GM21390 (cell line): Measurements from ENCODE around the gene PPT2.
"Not testable (repeated sequence)": the region's sequence is repeated elsewhere in the genome, so short reads cannot be mapped to it uniquely, and the experiment has no call there.

Experiments used
- ATAC-seq: cut with Tn5 transposase; IDR thresholded peaks from one replicate; pipeline ENCODE4 v1.9.1; 2021; ENCODE audit not compliant: unreplicated experiment

Gene PPT2

GRCh38 chr6:32126880-32127279 is 27.1 kb upstream of the PPT2 start:
- ATAC-seq = no peak

GRCh38 chr6:32127409-32127716 is 26.6 kb upstream of the PPT2 start:
- no peak for ATAC-seq

DNA sequence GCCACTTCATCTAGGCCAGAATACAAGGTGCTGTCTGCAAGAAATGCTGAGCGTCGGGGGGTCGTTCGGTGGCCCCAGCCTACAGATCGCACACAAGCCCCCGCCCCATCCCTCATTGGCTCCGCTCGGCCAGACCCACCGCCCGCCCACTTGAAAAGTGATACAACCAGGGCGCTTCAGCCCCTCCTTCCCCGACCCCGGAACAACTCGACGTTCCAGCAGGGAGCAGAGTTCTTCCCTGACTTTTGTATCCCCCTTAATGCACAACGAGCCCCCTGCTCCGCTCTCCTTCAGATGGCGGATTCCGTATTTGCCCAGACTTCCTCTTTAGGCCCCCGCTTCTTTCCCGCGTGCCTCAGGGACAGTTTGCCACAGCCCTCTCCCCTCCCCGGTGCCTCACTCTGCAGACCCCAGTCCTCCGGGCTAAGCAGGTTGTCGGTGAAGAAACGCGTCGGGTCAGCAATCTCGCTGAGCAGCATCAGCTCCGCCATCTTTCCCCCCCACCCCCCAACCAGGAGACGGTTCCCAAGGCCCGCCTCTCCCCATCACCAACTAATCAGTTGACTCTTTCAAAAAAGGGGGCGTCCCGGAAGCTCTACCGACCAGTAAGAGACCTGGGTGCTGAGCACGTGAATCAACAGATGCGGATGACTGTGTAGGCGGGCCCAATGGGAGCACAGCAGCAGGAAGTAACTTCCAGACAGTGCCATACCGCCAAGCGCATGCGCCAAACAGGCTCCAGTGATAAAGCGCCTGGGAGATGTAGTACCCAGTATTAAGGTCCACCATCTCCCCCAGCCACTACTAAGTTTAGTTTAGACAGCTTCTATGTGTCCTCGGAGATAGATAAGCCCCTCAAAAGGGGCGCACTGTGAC is 26.0 kb upstream of the PPT2 start, which contains the start of gene ATF6B:
Gene ATF6B (minus strand): TSS at position 530 of the 876 bp plus-strand sequence. CDS start 39 bp downstream, at position 491.
- ATAC-seq = peak; percentile 80

DNA sequence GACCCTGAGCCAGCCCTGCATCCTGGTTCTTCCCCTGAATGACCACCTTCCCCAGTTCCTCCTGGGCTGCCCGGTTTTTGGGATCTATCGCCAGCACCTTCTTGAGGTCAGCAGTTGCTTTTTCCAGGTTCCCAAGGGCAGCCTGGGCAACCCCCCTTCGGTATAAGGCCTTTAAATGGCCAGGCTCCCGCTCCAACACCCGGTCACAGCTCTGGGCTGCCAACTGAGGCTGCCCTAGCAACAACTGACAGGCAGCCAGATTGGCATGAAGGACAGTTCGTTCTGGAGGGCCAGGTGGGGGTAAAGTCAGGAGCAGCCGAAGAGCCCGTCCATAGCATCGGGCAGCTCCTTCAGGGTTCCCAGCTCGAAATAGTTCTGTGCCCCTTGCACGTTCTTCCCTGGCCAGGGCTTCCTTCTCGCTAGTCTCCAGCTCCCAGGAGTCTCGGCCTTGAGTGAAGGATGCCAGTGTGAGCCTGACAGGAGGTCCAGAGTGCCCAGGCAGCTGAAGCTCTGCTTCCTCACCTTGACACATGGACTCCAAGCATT is 25.1 kb upstream of the PPT2 start:
- no peak for ATAC-seq

DNA sequence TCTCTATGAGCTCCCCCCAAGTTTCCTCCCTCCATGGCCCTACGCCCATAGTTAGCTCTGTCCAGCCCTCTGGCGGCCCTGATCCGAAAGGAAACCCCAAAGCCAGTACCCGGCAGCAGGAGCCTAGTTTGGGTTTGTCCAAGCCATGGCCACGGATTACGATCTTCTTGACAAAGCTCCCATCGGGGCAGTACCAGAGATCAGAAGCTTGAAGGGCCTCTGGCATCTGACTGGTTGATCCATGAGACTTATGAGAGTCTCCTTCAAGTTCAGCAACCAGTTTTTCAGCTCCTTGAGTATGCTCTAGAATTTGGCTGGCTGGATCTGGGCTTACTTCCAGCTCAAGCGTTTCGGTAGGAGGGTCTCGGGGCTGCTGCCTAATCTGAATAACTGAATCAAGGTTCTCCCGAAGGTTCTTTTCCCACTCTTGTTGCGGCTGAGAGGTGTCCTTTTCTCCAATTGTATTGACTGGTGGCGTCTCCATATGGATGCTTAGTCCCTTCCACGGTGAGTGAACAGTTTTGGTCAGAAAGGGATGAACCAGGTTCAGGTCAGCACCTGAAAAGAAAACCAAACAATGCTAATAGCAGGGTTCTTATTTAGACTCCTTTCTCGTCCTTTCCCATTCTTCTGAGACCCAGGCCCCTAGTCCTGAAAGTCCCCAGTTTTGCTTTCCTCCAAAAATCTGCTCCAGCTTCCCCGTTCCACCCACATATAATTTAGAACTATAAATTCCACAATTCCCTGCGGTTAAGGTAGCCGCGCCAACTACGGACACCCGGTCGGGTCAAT is 24.4 kb upstream of the PPT2 start:
- ATAC-seq = no peak

GRCh38 chr6:32131439-32131948 is 22.4 kb upstream of the PPT2 start:
- no peak for ATAC-seq

DNA sequence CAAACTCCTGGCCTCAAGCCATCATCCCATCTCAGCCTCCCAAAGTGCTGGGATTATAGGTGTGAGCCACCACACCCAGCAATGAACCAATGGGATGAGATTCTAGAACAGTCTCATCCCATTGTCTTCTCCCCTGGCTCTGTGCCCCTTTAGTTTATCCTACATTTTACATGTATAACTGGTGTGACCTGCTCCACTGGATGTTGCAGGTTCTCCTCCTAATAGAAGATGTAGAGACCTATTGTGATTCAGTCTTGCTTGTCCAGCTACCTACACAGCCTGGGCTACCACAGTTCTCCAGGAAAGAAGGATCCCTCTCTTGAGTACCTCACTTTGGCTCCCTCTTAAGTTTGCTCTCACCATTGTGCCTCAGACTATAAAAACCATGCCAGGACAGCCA is 21.8 kb upstream of the PPT2 start:
- ATAC-seq = no peak

DNA sequence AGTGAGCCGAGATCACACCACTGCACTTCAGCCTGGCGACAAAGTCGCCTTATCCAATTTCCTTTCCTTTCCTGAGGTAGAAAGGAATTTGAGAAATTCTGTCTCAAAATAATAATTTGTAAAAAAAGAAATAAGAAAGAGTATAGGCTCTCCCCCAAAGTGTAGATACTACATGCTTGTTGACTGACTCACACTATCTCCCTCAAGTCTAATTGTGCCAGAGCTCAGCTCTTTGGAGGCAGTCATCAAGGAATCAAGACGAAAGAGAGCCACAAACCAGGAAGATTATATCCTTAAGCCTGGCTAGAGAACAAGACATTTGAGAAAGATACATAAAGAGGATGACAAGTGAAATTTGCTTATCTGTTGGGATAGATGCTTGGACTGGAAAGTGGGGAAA is 20.2 kb upstream of the PPT2 start:
- no peak for ATAC-seq

DNA sequence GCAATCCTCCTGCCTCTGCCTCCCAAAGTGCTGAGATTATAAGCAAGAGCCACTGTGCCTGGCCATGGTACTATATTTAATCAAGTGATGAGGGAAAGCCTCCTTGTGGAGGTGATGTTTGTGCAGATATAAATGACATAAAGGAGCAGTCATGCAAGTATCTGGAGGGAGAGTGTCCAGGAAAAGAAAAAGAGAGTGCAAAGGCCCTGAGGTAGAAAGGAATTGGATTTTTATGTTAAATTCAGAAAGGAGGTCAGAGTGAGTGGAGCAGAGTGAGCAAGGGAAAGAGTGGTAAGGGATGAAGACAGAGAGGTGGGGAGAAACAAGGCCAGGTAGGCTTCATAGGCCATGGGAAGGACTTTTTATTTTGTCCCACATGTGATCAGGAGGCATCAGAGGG is 16.5 kb upstream of the PPT2 start:
- no peak for ATAC-seq

- ATAC-seq = no peak
Measured at GRCh38 chr6:32139590-32139989, 14.4 kb upstream of the PPT2 start.

DNA sequence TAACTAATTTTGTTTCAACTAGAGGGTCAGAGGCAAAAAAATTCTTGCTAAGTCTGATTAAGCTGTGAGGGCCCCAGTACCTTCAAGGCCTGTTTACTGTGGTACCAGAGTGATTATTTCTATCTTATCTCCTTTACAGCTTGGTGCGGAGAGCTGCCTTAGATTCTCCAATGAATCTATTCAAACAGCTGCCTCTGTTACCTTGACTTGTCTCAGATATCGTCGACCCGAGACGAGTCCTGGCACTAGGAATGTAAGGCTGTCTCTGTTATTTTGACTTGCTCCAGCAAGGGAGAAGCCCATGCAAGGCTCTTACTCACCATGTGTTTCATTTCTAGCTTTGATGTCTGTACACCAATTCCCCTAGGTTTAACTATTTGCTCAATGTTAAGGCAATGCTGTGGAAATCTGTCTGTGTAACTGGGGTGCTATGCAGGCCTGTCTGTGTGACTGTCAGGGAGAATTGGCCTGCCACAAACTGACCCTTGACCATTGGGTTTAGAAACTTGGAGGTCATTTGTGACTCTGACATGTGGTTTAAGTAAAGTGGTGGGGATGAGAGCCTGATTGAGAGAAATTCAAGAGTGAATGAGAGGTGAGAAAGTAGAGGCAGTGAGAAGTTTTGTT is 13.4 kb upstream of the PPT2 start:
- no peak for ATAC-seq

DNA sequence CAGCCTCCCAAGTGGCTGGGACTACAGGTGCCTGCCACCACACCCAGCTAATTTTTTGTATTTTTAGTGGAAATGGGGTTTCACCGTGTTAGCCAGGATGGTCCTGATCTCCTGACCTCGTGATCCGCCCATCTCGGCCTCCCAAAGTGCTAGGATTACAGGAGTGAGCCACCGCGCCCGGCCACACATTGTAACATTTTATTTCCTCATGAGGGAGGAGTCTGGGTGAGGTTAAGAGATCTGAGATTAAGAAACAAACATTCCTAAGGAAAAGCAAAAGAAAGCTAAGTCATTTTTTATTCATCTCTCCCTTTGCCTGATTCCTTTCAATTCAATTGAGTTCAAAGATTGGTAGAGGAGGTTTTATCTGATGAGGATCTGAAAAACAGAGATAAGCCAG is 9.7 kb upstream of the PPT2 start:
- ATAC-seq = not testable (repeated sequence)

DNA sequence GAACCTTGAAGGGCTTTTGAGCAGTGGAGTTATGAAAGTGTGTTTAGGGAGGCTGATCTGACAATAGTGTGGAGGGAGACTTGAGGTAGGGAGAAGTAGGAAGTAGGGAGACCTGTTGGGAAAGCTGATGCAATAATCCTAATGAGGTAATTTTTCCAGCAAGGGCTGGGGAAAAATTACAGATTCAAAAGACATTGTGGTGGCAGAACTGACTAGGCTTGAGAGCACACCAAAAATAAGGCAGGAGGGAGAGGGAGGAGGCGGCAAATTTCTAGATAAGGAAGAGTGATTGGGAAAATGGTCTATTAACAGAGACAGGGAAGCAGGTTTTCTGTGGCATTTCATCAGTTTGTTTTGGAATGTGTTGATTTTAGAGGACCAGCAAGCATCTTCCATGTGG is 7.7 kb upstream of the PPT2 start:
- no peak for ATAC-seq

GRCh38 chr6:32146687-32147086 is 7.3 kb upstream of the PPT2 start:
- no peak for ATAC-seq

GRCh38 chr6:32147401-32148132 is 6.4 kb upstream of the PPT2 start:
- no peak for ATAC-seq

DNA sequence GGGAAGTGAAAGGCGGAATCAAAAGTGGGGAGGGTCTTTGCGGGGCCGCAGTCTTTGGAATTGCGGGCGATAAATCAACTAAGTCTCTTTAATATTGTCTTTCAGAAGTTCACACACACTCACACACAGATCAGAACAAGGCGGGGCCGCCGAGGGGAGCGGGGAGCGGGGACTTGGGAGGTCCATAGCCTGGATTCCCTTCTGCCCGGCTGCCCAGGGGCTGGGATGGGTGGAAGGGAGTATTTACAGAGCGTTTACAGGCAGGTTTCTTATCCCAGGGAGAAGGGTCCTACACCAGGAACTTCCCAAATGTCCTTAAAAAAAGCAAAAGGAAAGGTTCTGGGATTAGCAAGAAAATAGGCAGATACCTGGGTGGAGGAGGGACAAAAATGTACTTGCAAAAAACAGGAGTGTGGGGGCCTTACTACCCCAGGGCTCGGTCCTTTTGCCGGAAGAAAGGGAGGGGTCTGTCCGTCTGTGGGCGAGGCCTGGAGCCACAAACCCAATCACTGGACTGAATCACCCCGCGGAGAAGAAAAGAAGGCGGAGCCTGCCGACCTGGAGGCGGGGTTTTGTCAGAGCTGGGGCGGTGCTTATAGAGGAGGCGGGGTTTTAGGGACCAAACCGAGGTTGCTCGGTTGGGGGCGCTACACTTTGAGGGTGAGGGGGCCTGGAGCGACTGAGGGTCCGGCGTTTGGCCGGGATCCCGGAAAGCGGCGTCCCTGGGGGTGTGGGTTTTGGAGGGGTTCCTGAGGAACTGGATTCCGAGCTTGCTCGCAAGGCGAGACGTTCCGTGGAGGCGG is 5.5 kb upstream of the PPT2 start:
- ATAC-seq = no peak

GRCh38 chr6:32149092-32149755 is 4.7 kb upstream of the PPT2 start:
- no peak for ATAC-seq

- ATAC-seq = no peak
Measured at GRCh38 chr6:32149932-32150870, 3.7 kb upstream of the PPT2 start.
